Embryonic facial prominence (tissue), 1 donor: Measurements from ENCODE around the gene SAMD1.
A peak's percentile ranks its signal among the peaks of the same experiment; 100 is the strongest.

Source experiments
- DNase-seq: peaks from one replicate; pipeline ENCODE4 v3.0.0-alpha.2; 2016; ENCODE audit errors: extremely low spot score

Gene SAMD1

DNA sequence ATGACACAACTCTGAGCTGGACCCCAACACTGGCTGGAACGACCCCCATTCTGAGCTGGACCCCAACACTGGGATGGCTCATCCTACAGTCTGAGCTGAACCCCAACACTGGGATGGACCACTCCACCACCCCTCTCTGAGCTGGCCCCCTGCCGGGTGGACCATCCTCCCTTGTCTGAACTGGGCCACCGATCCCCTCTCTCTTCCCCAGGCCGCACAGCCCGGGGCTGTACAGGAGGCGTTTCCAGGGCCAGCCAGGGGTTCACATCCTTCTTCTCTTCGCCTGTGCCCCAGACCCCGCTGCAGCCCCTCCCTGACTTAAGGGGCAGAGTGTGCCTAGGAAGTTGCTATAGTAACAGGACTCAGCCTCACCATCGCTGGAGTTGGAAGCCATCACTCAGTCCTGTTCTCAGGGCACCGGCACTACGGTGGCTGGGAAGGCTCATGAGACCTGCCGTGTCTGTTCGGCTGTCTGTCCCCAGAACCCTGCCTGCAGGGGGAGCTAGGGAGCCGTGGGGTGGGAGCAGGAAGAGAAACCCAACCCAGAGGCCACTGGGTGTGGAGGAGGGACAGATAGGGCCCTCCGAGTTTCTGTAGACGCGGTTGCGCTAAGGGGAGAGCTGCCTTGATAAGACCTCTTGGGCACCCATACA is 23.3 kb upstream of the SAMD1 start:
- no peak for DNase-seq

DNA sequence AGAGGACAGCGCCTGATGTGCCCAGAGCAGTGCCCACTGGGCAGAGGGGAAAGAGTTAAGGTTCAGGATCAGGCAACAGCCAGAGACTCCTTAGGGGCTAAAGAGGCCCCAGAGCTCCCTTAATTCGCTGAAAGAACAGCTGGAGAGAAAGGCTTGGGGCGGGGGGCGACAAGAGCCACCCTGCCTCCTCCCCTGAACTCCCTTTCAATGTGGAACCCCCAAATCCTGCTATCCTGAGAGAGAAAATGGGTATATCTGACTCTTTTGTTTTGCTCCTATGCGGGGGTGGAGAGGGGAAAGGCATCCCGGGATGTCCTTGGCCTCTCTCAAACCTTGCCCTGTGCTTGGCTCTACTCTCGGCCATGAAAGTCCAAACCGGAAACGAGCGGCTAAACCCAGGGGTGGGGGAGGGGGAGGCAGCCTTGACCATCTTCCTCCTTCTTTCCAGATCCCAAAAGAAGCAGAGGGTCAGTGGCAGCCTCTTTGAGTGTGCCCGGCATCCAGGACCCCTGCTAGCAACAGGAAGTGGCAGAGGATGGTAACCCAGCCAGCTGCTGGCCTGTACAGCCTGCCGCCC is 22.3 kb upstream of the SAMD1 start:
- DNase-seq: no peak

DNA sequence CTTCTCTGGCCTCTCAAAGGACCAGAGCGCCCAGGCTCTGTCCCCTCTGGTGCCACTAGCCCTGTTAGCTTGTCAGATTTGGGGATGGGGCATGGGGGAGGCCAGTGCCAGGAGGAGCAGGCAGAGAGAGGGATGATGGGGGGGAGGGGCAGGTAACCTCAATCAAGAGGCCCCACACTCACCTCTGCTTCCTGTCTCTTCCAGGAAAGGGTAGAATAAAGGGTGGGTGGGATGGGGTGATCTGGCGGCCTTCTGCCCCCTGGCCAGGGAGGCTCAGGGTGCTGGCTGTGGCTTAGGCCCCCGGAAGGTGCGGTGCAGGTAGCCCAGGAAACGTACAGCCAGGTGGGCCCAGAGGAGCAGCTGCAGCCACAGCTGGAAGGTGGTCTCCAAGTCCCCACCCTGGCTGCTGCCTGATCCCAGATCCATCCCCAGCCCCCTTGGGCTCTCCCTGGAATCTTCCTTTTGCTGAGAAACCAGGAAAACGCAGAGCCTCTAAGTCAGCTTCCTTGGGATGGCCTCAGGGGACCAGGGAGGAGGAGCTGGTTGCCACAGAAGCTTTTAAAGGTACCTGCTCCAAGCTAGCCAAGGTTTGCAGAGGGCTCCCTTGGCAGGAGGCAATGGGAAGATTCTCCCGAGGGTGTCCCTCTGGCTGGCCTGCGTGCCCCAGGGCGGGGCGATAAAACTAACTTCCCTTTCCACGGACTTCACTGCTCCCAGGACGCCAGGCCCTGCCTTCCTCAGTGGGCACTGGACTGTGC is 21.7 kb upstream of the SAMD1 start:
- no peak for DNase-seq

DNA sequence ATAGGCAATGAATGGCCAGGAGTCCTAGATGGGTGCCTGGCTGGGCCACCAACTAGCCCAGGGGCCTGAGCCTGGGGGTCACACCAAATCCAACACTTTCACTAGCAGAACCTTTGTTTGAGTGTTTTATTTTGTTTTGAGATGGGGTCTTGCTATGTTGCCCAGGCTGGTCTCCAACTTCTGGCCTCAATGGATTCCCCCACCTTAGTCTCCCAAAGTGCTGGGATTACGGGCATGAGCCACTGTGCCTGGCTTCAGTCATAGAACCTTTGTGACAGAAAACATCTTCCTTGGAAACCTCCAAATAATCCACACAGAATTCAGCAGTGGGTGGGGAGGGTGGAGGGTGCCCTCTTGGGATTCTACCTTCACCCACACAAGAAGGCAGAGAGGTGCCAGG is 20.9 kb upstream of the SAMD1 start:
- no peak for DNase-seq

DNA sequence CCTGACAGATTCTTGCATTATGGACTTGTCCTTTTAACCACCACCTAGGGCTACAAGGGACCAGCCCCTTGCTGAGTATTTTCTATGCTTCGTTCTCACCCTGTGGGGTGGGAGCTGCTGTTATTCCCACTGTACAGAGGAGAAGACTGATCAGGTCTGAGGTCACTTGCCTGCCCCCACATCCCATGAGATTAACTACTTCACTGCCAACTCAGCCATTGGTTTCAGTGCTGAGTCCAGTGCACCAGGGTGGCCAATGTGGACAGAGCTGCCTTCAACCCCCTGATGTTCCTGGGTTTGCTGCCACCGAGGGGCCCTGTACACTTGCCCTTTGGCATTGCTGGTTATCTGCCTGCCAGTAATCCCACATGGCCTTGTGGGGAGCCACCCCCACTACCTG is 20.1 kb upstream of the SAMD1 start:
- no peak for DNase-seq

DNA sequence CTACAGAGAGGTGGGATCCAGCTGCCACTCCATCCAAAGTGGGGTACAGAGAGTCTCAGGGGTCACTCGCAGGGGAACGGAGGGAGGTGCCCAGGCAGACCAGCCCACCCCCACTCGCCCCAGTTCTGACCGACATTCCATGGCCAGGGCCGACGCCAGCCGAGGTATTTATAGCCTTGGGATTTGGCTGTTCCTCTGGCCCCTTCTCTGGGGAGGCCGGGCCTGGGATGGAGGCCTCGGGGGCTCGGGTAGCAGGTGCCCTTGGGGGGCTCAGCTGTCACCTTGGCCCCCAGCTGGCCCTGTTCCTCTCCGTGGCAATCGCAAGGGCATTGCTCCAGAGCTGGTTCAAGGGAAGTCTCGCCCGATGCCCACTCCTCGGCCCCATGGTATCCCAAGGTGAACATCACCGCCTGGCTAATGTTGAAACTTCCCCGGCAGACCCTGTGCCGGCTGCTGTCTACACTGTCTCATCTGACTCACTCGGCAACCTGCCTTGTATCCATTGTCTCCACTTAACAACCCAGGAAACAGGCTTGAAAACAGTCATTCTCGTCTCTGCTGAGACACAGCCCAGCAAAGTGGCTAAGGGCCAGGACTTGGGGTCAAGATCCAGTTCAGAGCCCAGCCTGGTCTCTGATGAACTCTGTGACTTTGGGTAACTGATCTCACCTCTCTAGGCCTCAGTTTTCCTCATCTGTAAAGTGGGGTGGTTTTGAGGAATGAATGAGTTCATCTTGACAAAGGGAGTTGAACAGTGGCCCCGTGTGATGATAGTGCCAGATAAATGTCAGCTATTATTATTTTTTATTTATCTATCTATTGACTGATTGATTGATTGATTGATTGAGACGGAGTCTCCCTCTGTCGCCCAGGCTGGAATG is 17.3 kb upstream of the SAMD1 start:
- DNase-seq: no peak

DNA sequence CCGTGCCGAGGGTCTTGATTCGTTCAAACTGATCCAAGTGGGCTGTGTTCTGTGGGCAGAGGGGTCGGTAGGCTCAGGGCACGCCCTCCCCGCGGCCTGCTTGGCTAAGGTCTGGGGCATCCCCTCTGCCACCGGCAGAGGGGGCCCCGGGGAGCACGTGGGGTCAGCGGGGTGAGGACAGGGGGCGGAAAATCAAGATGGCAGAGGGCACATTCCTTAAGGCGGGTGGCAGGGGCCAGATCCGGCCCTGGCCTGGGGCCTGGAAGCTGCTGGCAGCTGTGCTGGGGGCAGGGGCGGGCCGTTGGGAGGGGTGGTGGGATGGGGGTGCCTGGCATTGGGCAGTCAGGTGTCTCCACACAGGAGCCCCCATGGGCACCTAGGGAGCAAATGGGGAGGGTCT is 16.3 kb upstream of the SAMD1 start:
- DNase-seq: no peak

DNA sequence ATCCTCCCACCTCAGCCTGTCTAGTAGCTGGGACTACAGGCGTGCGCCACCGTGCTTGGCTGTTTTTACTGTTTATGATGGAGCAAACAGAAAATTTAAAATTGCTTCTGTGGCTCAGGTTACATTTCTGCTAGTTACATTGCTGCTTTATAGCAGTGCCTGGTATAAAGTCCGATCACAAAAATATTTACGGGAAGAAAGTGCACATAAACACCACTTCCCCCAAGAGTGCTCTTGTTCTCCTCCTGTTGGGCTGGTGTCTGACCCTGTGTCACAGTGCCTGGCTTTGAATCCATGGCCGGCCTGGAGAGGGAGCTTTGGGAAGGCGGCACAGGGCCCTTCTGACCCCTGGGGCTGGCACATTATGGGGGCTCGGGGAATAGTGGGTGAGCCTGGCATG is 15.1 kb upstream of the SAMD1 start:
- no peak for DNase-seq

DNA sequence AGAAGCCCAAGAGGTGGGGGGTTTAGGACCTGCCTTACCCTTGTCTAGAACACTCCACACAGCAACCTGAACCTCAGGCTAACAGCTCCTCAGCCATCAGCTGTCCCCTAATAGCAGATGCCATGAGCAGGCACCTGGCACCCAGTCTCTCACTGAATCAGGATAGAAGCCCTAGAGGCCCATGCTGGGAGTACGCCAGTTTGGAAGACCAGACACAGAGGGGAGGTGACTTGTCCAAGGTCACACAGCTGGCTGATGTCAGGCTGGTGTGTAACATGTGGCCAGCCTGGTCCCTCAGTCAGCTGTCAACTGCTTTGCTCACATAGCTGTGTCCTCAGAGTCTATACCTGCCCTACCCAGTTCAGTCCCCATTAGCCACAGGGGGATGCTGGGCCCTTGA is 12.8 kb upstream of the SAMD1 start:
- DNase-seq: no peak

DNA sequence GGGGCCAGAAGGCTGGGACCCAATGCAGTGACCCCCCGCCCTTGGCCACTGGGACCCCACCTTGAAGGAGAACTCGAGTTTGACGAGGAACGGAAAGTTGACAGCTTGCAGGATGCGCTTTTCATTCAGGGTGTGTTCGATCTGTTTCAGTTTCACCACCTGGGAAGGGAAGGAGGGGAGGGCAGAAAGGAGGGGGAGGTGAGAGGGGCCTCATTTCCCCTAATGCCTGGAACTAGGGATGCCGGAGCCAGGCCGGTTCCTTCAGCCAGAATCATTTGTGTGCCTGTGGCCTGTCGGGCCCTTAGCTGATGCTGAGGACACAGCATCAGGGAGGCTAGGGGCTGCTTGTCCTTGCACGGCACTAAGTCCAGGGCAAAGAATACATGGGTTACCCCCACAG is 12.2 kb upstream of the SAMD1 start:
- no peak for DNase-seq

DNA sequence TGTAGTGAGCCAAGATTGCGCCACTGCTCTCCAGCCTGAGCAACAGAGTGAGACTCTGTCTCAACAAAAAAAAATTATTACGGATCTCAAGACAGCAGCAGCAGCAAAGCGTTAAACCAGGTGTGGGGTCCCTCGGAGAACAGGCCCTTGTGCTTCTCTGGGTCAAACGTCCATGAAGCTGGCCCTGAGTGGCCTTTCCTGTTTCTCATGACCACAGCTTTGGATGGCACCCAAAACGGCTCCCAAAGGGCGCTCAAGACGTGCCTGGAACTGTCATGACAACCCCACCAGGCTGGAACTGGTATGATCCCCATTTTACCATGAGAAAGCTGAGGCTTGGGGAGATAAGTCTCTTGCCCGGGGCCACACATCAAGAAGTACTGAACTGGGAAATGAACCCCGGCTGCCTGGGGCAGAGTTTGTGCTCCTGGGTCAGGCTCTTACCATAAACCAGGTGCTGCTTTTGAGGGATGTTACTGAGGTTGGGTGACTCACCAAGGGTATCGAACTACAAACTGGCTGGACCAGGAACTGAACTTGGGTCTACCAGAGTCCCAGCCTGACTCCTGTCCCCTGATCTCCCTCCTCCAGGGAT is 11.6 kb upstream of the SAMD1 start:
- no peak for DNase-seq

DNA sequence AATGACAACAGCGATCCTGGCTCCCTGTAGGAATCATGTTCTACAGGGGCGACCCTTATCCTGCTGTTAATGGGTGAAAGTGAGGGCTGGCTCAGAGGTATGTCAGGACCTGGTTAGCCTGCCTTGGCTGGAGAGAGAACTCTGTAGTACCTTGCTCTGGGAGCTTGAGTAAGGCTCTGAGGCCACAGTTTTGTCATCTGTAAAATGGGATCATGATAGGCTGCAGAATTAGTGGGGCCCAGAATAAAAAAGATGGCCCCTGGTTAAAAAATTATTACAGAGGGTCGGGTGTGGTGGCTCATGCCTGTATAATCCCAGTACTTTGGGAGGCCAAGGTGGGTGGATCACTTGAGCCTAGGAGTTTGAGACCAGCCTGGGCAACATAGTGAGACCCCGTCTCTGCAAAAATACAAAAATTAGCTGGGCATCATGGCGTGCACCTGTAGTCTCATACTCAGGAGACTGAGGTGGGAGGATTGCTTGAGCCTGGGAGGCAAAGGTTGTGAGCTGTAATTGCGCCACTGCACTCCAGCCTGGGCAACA is 10.5 kb upstream of the SAMD1 start:
- DNase-seq: no peak

DNA sequence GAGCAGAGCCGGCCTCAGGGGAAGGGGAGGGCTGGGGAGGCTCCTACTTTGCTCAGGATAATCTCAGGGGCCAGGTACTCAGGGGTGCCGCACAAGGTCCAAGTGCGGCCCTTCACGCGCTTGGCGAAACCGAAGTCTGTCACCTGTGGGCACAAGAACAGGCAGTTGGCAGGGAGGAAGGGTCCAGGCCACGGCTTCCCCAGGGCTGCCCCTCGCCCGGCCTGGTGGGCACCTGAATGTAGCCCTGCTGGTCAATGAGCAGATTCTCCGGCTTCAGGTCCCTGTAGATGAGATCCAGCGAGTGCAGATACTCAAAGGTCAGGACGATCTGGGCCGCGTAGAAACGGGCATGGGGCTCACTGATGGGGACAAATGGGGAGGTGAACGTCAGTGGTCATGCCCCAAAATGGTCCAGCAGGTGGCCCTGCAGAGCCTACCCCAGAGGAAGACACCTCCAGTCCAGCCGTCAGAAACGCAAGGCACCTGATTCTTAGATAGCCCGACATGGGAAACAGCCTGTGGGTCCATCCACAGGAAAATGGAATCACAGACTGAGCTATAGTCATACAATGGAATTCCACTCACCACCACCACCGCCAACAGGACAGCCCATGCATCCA is 7.1 kb upstream of the SAMD1 start:
- no peak for DNase-seq

DNA sequence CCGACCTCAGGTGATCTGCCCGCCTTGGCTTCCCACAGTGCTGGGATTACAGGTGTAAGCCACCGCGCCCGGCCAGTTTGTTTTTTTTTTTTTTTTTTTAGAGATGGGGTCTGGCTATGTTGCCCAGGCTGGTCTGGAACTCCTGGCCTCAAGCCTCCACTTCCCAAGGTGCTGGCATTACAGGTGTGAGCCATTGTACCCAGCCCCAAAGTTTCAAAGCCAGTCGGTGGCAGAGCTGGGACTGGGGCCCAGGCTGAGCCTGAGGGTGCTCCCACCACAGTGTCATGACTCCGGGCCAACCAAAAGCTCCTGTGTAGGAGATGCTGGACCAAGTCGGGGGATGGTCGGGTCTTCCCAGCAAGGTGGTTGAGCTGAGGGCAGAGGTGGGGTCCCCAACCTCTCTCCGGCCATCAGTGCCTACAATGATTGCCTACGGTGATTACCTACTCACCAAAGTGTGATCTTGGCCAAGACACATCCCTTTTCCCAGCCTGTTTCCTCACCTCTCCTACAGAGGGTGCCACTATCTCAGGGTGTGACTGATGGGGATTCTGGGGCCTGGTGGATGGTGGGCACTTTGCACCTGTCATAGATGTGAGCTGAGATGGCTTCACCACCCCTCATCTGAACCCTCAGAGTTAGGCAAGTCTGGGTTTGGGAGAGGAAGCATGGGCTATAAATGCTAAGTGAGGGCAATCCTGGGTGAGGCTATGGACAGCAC is 5.9 kb upstream of the SAMD1 start:
- no peak for DNase-seq

DNA sequence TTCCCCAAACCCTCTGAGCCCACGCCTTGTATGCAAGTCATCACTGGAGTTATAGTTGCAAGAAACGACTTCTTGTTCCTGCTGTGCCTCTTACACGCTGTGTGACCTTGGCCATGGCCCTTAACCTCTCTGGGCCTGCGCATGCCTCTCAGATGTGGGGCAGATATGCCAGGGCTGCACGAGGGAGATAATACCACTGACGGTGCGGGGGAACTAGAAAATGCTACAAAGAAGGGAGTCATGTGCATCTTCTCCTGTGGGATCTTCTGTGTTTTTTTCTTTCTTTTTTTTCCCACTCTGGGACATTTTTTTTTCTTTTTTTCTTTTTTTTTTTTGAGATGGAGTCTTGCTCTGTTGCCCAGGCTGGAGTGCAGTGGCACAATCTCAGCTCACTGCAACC is 4.3 kb upstream of the SAMD1 start:
- no peak for DNase-seq

DNA sequence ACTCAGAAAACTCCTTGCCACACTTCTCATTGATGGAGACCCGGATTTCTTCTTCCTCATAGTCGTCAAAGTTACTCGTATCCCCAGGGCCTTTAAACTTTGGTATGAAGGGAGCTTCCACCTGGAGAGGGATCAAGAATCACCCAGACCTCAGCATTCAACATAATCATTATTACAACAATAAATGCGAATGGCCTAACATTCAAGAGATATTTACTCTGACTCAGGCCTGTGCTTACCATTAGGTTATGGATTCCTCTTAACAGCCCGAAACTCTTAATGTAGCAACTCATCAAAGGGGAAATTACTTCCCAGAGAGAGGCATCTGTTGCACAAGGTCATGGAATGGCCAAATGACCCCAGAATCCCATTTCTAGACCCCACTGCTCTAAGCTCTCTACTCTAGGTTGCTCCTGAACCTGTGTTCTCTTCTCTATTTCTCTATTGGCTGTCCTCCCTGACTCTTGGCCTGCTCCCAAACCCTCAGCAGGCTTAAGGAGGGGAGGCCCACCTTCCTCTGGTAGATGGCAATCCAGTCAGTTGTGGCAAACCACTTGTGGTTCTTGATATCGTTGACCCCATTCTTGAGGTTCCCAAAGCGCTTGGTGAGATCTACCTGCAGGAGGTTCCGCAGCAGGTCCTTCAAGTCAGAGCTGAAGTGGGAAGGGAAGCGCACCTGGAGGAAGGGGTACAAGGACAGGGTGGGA is 2.7 kb upstream of the SAMD1 start:
- no peak for DNase-seq

DNA sequence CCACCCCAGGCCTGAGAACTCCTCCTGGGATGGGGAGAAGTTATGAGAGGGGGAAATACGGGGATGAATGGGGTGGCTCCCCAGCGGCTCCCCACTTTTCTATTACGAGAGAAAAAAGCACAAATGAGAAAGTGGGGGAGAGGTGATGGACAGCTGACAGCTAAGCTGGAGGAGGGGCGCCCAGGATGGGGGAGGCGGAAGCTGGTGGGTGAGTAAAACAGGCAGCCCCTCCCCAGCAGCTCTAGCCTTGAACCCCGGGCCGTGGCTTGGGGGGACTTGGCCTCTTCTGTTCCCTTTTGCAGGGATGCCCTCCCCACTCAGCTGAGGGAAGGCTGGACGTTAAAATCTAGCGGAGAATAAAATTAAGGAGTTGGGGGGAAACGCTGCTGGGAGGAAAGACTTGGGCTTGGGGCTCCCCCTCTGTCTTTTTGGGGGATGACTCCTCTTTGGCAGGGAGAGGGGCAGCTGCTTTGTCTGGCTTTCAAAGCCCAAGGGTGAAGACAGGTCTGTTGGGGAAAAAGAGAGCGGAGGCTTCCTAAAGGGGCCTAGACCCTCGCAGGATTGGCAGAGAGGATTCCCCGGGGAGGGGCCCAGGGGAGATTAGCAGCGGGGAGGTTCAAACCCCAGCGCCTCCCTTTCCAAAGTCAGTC is 1.4 kb upstream of the SAMD1 start:
- no peak for DNase-seq

DNA sequence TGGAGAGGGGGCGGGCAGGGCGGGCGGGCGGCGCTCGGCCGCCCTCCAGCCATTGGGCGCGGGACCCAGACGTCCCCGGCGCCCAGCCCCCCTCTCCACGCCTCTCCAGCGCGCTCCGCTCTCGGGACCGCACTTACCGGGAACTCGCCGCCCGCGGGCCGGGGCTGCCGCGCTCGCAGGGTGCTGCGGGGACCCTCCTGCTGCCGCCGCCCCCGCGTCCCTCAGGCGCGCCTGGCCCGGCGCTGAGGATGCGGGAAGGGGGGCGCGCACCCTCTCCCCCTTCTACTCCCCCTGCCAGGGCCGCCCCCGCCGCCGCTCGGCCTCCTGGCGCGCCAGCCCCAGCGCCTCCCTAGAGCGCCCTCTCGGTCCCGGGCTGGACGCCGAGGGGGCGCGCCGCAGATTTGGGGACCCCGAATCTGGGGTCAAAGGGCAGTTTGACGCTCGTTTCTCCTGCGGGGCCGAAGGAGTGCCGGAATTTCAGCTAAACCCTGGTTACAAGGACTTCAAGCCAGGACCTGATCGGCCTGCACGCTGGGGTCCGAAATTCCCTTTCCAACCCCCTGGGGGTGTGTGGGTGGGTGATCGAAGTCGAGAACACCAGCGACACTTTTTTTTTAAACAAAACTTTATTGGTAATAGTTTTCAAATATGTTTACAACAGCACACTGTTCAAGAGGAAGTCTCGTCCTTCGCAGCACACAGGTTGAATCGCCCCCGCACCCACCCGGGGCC is 696 bp upstream of the SAMD1 start:
- peak; percentile 34 for DNase-seq
